Measurements from ENCODE around the gene CLCN6. TPM values are rescaled to one million over a fixed set of nuclear protein-coding genes. Genes with fewer than 3 reads are reported as not detected.
A peak's percentile ranks its signal among the peaks of the same experiment; 100 is the strongest.

The CLCN6 gene
- total and polyA plus RNA-seq, 7 donors, result 3.0 to 19.7 (median 16.0) TPM

GRCh38 chr1:11882814-11883538, 77.0 kb downstream of the CLCN6 start:
- TF ChIP-seq EP300 (IDR thresholded peaks at IDR 0.05) (no peak), POLR2AphosphoS5 (IDR thresholded peaks at IDR 0.05) (no peak), POLR2A (IDR thresholded peaks at IDR 0.05) (no peak), CTCF (IDR thresholded peaks at IDR 0.05) (no peak)
- WGBS, 2 donors, result 45 to 52% methylated on average over 13 of the region's 13 CpGs

GRCh38 chr1:11885916-11886315, 79.9 kb downstream of the CLCN6 start:
- Histone ChIP-seq H3K36me3 (no peaks in the 10 kb centered on the region), H3K4me3 (no peak overlapping the region), H3K27ac (no peak overlapping the region), H3K9me3 (no peaks in the 10 kb centered on the region), H3K27me3 (peaks cover 0 to 5% (median 0%) of the 10 kb centered on the region in 3 donors), H3K4me1 (no peaks in the 10 kb centered on the region)
- 72 to 81% methylated on average over 6 of the region's 6 CpGs for WGBS, 2 donors
- TF ChIP-seq EP300 (IDR thresholded peaks at IDR 0.05), result no peak
- no peak for TF ChIP-seq POLR2A (IDR thresholded peaks at IDR 0.05)
- TF ChIP-seq CTCF (IDR thresholded peaks at IDR 0.05), result no peak
- no peak for TF ChIP-seq POLR2AphosphoS5 (IDR thresholded peaks at IDR 0.05)
- intact Hi-C loops (cut with DNase I), result no loop called here
- no peak for DNase-seq

More at GRCh38 chr1:11882814-11883538, 77.0 kb downstream of the CLCN6 start:
- Histone ChIP-seq H3K4me1 (peaks cover 0 to 12% (median 5%) of the 10 kb centered on the region in 4 donors), H3K4me3 (no peak overlapping the region), H3K27ac (no peak overlapping the region), H3K36me3 (no peaks in the 10 kb centered on the region), H3K27me3 (peaks cover 0 to 17% (median 0%) of the 10 kb centered on the region in 3 donors), H3K9me3 (no peaks in the 10 kb centered on the region)
- intact Hi-C loops (cut with DNase I), result no loop called here
- DNase-seq, result no peak

DNA sequence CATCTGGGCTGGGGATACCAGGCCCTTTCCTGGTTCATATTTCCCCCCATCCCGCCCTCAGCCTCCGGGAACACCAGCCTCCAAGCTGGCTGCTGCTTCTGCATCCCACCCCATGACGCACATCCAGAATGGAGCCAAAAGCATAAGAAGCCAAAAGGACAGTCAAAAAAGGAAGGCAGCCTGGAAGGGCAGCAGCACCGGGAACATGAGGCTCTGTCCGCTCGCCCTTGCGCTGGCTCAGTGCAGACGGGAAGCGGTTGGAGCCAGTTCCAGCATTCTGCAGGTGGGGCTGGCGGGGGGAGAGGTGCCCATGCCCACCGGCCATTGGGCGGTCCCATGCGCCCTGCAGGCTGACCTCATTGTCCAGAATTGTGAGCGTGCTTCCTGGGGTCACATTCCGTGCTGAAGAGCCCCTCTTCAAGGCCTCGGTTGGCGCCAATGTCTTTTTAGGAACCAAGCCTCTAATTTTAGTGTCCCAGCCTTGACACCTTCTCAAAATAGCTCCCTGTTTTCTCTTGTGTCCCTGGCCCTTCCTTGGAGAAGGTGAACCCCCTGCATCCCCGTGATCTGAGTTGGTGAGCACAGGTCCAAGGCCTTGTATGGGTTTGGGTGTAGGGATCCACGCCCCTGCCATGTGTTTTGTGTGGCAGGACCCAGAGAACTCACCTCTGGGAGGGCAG, 81.1 kb downstream of the CLCN6 start:
- no peaks in the 10 kb centered on the region for H3K36me3 ChIP-seq
- no peaks in the 10 kb centered on the region for H3K9me3 ChIP-seq
- no peaks in the 10 kb centered on the region for H3K4me1 ChIP-seq
- H3K27me3 ChIP-seq, result peaks cover 0 to 5% (median 0%) of the 10 kb centered on the region in 3 donors
- H3K27ac ChIP-seq, result no peak overlapping the region
- DNase-seq, result no peak
- TF ChIP-seq CTCF (IDR thresholded peaks at IDR 0.05) (no peak), POLR2AphosphoS5 (IDR thresholded peaks at IDR 0.05) (peak in 1 of 4 donors; percentile 54), EP300 (IDR thresholded peaks at IDR 0.05) (peak in 1 of 4 donors; percentile 12)
- no peak overlapping the region for H3K4me3 ChIP-seq
- intact Hi-C loops (cut with DNase I), result no loop called here
- 85 to 89% methylated on average over 19 of the region's 19 CpGs for WGBS, 2 donors

GRCh38 chr1:11887666-11888007, 81.6 kb downstream of the CLCN6 start:
- no peak for TF ChIP-seq CTCF (IDR thresholded peaks at IDR 0.05)
- no peak for TF ChIP-seq EP300 (IDR thresholded peaks at IDR 0.05)
- H3K4me3 ChIP-seq, result no peak overlapping the region
- intact Hi-C loops (cut with DNase I), result no loop called here
- no peaks in the 10 kb centered on the region for H3K36me3 ChIP-seq
- H3K9me3 ChIP-seq, result no peaks in the 10 kb centered on the region
- peaks cover 0 to 9% (median 0%) of the 10 kb centered on the region in 3 donors for H3K27me3 ChIP-seq
- DNase-seq, result no peak
- no peaks in the 10 kb centered on the region for H3K4me1 ChIP-seq
- WGBS, 2 donors, result 65 to 86% methylated on average over 7 of the region's 7 CpGs
- no peak overlapping the region for H3K27ac ChIP-seq
